ENCODE measurements around the gene ST6GAL1. TPM values are rescaled to one million over a fixed set of nuclear protein-coding genes. Genes with fewer than 3 reads are reported as not detected.
A peak's percentile ranks its signal among the peaks of the same experiment; 100 is the strongest.

The ST6GAL1 gene
- total RNA-seq, 1 donor from 2014 or later = 74.0 TPM

DNA sequence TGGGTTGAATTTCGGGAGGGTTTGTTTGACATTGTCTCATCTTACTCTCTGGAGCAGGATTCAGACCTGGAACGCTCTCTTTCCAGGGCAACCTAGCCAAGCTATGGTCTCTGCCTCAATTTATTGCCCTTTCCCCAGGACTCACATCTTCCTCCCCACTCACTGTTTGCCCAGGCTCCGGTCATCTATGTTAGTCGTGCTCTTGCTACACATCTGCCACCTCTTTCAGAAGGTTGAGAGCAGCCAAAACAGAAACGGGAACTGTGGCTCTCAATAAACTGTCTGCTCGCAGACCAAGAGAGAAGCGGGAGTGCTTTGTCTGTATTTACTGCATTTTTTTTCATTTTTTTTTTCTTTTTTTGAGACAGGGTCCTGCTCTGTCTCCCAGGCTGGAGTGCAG is 81.6 kb downstream of the ST6GAL1 start:
- Mint-ChIP-seq H3K27me3 (no peaks in the 10 kb centered on the region), H3K36me3 (ENCODE audit: insufficient read depth) (peaks cover 23% of the 10 kb centered on the region), H3K27ac (peak overlapping the region; percentile 37), H3K4me1 (ENCODE audit: low read depth) (peaks cover 9% of the 10 kb centered on the region), H3K4me3 (ENCODE audit: low read depth) (no peak overlapping the region), H3K9me3 (ENCODE audit: low read depth) (no peaks in the 10 kb centered on the region)
- no peak for DNase-seq (ENCODE audit: low spot score, unreplicated experiment)
- TF ChIP-seq, protein P1, sequence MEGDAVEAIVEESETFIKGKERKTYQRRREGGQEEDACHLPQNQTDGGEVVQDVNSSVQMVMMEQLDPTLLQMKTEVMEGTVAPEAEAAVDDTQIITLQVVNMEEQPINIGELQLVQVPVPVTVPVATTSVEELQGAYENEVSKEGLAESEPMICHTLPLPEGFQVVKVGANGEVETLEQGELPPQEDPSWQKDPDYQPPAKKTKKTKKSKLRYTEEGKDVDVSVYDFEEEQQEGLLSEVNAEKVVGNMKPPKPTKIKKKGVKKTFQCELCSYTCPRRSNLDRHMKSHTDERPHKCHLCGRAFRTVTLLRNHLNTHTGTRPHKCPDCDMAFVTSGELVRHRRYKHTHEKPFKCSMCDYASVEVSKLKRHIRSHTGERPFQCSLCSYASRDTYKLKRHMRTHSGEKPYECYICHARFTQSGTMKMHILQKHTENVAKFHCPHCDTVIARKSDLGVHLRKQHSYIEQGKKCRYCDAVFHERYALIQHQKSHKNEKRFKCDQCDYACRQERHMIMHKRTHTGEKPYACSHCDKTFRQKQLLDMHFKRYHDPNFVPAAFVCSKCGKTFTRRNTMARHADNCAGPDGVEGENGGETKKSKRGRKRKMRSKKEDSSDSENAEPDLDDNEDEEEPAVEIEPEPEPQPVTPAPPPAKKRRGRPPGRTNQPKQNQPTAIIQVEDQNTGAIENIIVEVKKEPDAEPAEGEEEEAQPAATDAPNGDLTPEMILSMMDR (IDR thresholded peaks at IDR 0.05; ENCODE audit: unreplicated experiment) = no peak

DNA sequence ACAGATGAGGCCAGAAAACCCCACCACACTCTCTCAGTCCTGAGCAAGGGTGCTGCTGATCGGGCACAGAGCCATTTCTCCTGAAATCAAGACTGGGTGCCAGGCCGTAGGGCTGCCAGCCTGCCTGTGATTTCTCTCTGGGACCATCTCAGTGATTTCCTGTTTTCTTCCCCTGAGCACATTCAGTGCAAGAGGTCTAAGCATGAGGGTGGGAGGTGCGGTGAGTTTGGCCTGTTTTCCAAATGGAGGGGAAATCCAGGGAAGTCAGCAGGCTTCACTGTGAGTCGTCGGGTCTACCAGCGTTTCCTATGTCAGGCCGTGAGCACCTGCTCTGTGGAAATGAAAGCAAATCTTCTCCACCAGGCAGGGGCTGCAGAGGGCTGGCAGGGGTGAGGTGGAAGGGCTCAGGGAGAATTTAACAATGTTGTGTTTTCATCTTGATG is 82.3 kb downstream of the ST6GAL1 start:
- H3K9me3 Mint-ChIP-seq (ENCODE audit: low read depth) = no peaks in the 10 kb centered on the region
- H3K4me3 Mint-ChIP-seq (ENCODE audit: low read depth) = no peak overlapping the region
- H3K27me3 Mint-ChIP-seq = no peaks in the 10 kb centered on the region
- no peak overlapping the region for H3K27ac Mint-ChIP-seq
- peaks cover 9% of the 10 kb centered on the region for H3K4me1 Mint-ChIP-seq (ENCODE audit: low read depth)
- peaks cover 25% of the 10 kb centered on the region for H3K36me3 Mint-ChIP-seq (ENCODE audit: insufficient read depth)
- no peak for DNase-seq (ENCODE audit: low spot score, unreplicated experiment)
- TF ChIP-seq, protein P1 (IDR thresholded peaks at IDR 0.05; ENCODE audit: unreplicated experiment) = no peak

DNA sequence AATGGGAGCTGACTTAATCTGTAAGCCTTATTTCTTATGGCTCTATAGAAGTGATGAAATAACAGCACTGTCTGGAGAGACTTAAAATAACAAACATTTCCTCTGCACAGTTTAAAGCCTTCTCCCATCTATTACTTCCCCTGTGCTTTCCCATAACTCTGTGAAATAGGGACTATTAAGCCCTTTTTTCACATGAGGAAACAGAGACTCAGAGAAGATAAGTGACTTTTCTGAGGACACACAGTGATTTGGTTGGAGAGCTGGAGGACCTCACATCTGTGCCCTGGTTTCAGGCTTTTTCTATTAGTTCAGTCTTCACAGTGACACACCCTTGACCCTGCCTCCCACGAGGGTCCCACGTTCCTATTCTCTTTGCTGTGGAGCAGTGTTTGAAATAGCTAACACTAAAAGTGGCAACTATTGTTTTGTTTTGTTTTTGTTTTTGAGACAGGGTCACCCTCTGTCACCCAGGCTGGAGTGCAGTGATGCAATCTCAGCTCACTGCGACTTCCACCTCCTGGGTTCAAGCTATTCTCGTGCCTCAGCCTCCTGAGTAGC is 82.9 kb downstream of the ST6GAL1 start:
- TF ChIP-seq, protein P1 (IDR thresholded peaks at IDR 0.05; ENCODE audit: unreplicated experiment) = no peak
- peaks cover 9% of the 10 kb centered on the region for H3K4me1 Mint-ChIP-seq (ENCODE audit: low read depth)
- peaks cover 23% of the 10 kb centered on the region for H3K36me3 Mint-ChIP-seq (ENCODE audit: insufficient read depth)
- H3K27ac Mint-ChIP-seq = no peak overlapping the region
- no peak overlapping the region for H3K4me3 Mint-ChIP-seq (ENCODE audit: low read depth)
- H3K27me3 Mint-ChIP-seq = no peaks in the 10 kb centered on the region
- DNase-seq (ENCODE audit: low spot score, unreplicated experiment) = no peak
- no peaks in the 10 kb centered on the region for H3K9me3 Mint-ChIP-seq (ENCODE audit: low read depth)

DNA sequence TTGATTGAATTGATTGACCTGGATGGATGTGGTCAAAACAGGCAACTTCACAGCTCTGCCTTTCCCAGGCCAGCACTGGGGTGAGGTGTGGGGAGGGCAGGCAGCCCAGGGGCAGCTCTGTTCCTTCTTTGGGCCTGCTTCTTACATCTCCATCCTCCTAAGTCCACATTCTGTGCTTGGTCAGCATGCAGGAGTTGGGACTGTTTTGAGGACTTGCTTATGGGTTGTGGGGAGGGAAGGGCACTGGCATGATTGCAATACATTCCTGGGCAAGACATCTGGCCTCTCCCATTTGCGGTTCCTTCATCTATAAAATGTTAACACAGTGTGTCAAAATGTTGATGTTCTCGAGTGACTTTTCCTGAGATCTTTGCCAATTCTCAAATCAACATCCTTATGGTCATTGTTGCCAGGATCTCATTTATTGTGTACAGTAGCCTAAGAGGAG is 84.1 kb downstream of the ST6GAL1 start:
- Mint-ChIP-seq H3K27me3 (no peaks in the 10 kb centered on the region), H3K4me1 (ENCODE audit: low read depth) (peaks cover 11% of the 10 kb centered on the region), H3K36me3 (ENCODE audit: insufficient read depth) (peaks cover 23% of the 10 kb centered on the region), H3K4me3 (ENCODE audit: low read depth) (no peak overlapping the region), H3K9me3 (ENCODE audit: low read depth) (no peaks in the 10 kb centered on the region), H3K27ac (no peak overlapping the region)
- TF ChIP-seq, protein P1 (IDR thresholded peaks at IDR 0.05; ENCODE audit: unreplicated experiment) = no peak
- no peak for DNase-seq (ENCODE audit: low spot score, unreplicated experiment)

DNA sequence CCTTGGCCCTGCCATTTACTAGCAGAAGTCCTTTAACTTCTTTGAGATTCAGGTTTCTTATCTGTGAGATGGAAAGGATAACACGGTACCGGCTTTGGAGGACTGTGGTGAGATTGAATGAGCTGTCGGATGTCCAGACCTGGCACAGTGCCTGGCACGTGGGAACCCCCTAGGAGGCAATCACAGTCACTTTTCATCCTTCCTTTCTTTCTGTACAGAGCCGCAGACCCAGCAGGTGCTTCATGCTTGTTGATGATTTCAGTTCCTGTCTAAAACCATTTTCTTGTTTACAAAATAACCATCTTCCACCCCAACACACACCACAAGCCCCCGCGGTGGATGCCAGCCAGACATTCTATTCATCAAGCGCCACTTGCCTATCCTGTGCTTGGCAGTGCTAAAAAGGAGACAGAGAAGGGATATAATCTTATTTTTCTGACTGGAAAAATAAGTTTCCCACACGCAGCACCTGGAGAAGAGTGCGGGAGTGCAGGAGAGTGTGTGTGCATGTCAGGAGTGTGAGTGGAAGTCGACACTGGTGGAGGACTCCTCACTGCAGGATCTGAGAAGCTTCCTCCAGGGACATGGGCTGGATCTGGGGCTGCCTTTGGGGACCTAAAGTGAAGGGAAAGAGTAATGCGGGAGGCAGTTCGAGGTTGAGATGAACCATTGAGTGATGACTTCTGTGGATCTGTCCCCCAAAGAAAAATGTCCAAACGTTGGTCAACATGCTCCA is 85.7 kb downstream of the ST6GAL1 start:
- Mint-ChIP-seq H3K4me3 (ENCODE audit: low read depth) (no peak overlapping the region), H3K27me3 (no peaks in the 10 kb centered on the region), H3K27ac (no peak overlapping the region), H3K9me3 (ENCODE audit: low read depth) (no peaks in the 10 kb centered on the region), H3K36me3 (ENCODE audit: insufficient read depth) (peaks cover 25% of the 10 kb centered on the region), H3K4me1 (ENCODE audit: low read depth) (peaks cover 6% of the 10 kb centered on the region)
- TF ChIP-seq, protein P1 (IDR thresholded peaks at IDR 0.05; ENCODE audit: unreplicated experiment) = no peak
- no peak for DNase-seq (ENCODE audit: low spot score, unreplicated experiment)

Data from progenitor cell of endocrine pancreas (in vitro differentiated cells).